ENCODE data around the gene MYEOV. TPM values are rescaled to one million over a fixed set of nuclear protein-coding genes. Genes with fewer than 3 reads are reported as not detected.
A peak's percentile ranks its signal among the peaks of the same experiment; 100 is the strongest.

MYEOV gene
- total and polyA plus RNA-seq, 9 of the 15 experiments (the other 6 are each of a cell fraction or from before 2014, with no cell fraction given) = 10.2 to 133 (median 32.2) TPM

DNA sequence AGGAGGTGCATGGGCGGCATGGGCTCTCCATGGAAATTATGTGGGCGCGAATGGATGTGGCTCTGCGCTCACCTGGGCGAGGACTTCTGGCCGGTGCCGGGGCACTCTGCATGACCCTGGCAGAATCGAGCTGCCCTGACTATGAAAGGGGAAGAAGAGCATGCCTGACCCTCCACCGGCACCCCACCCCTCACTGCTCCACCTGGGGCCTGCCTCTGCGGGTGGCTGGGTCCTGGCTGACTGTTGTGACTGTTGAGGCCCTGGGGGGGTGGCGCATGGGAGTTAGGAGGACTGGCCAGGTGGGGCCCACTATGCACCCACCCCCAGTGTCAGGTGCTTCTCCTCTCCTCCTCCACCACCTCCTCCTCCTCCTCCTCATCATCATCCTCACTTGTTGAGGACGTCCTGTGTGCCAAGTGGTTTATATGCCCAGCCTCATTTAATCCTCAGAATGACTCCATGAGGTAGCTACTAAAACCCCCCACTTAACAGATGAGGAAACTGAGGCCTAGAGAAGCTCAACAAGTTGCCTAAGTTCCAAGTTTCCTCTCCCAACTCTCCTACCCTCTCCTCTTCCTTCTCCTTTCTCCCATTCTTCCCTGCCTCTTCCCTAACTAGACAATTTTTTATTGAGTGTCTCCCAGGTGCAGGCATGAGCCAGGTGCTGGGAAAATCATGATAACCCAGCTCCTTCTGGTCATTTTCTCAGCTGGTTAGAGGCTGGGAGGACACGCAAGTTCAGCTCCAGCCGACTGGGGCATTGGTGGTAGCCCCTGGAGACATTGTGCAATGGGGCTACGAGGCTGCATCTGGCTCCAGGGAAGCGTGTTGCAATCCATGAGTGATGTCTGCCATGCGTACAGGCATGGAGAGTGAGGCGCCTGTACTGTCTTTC, 2.3 kb downstream of the MYEOV start (continued):
- peak; percentile 42 for TF ChIP-seq MGA (IDR thresholded peaks at IDR 0.05)
- no peak for TF ChIP-seq ZNF778 (CRISPR knock-in tag; IDR thresholded peaks at IDR 0.05)
- TF ChIP-seq ZNF263 (CRISPR knock-in tag; IDR thresholded peaks at IDR 0.05; ENCODE audit: borderline replicate concordance) = no peak
- 0 out of 4 replicates have a peak, but pooled peaks of 1 of the 2 experiments have one; percentile 20 for TF ChIP-seq HDAC1 (IDR thresholded peaks at IDR 0.05)
- 0 out of 2 replicates have a peak, but pooled peaks have one; percentile 11 for TF ChIP-seq ZKSCAN1 (IDR thresholded peaks at IDR 0.05; ENCODE audit: low read depth, low read length)
- 0 out of 2 replicates have a peak, but pooled peaks have one; percentile 21 for TF ChIP-seq ELF2 (CRISPR knock-in tag; IDR thresholded peaks at IDR 0.05)
- no peak for TF ChIP-seq ZBTB8A (IDR thresholded peaks at IDR 0.05; ENCODE audit: partially characterized antibody)
- no peak for TF ChIP-seq PHTF2 (CRISPR knock-in tag; IDR thresholded peaks at IDR 0.05)
- no peak for TF ChIP-seq PHF20 (IDR thresholded peaks at IDR 0.05; ENCODE audit: partially characterized antibody)
- TF ChIP-seq ZNF717 (CRISPR knock-in tag; IDR thresholded peaks at IDR 0.05) = no peak
- TF ChIP-seq SUPT5H (IDR thresholded peaks at IDR 0.05) = 0 out of 2 replicates have a peak, but pooled peaks have one; percentile 16
- TF ChIP-seq, protein P1, sequence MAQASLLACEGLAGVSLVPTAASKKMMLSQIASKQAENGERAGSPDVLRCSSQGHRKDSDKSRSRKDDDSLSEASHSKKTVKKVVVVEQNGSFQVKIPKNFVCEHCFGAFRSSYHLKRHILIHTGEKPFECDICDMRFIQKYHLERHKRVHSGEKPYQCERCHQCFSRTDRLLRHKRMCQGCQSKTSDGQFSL (CRISPR knock-in tag; IDR thresholded peaks at IDR 0.05) = peak; percentile 80; the same call in 1 of the 2 replicates
- TF ChIP-seq, protein P1 (tag; IDR thresholded peaks at IDR 0.05) = no peak
- peak; percentile 38 to 54 for TF ChIP-seq KDM1A (IDR thresholded peaks at IDR 0.05)
- no peak for TF ChIP-seq TCF3 (CRISPR knock-in tag; IDR thresholded peaks at IDR 0.05)
- TF ChIP-seq DPF2 (IDR thresholded peaks at IDR 0.05) = peak; percentile 11; the same call in 1 of the 2 replicates

Data from K562 (cell line).